Ovary (tissue), 9 donors: ENCODE data around the gene ISG15. TPM values are rescaled to one million over a fixed set of nuclear protein-coding genes. Genes with fewer than 3 reads are reported as not detected.

Experiments
- DNase-seq, 5 donors: peaks; one replicate each; pipeline ENCODE4 v3.0.0-alpha.2; 2019 to 2020
- H3K27ac ChIP-seq, 2 donors: fragments of 200-600 bp; one replicate each; pipeline versions ENCODE4 v1.5.1 to v1.8.0; 2019 to 2022
- H3K27me3 ChIP-seq: fragments of 200-600 bp; one replicate; pipeline ENCODE4 v1.8.0; 2022
- H3K36me3 ChIP-seq: fragments of 200-600 bp; sonication (generic); one replicate; pipeline ENCODE4 v1.5.1; 2019
- H3K4me1 ChIP-seq: one replicate; pipeline ENCODE4 v1.8.1; 2013; ENCODE audit warnings: mild to moderate bottlenecking, moderate library complexity; ENCODE audit not compliant: insufficient read depth
- H3K4me3 ChIP-seq: fragments of 200-600 bp; sonication (generic); one replicate; pipeline ENCODE4 v1.5.1; 2017
- H3K9me3 ChIP-seq, 2 donors: fragments of 200-600 bp in 1 of 2; sonication (generic) in 1 of 2; one replicate each; pipeline versions ENCODE4 v1.5.1 to v1.8.1; 2013 to 2019; ENCODE audit warnings: mild to moderate bottlenecking in 1 of 2, moderate library complexity in 1 of 2
- EP300 ChIP-seq: sonication (generic); formaldehyde crosslinking; IDR thresholded peaks from one replicate; pipeline ENCODE4 v1.6.1; 2017; ENCODE audit warnings: antibody characterized with exemption
- POLR2A ChIP-seq: fragments of 450-650 bp; IDR thresholded peaks from one replicate; pipeline ENCODE4 v1.6.1; 2017; ENCODE audit warnings: antibody characterized with exemption, mild to moderate bottlenecking, moderate library complexity
- WGBS, 3 donors: extraction: QIAGEN DNeasy Blood & Tissue Kit in 1 of 3; methylation state at CpG; one replicate each; pipeline versions ENCODE4 v1.1.5 to v1.1.7; 2013 to 2017; 5-methylcytosine and 5-hydroxymethylcytosine counted together
- intact Hi-C, 4 donors: fragments of 100-400 bp; cut with DNase I; formaldehyde crosslinking; loops; one replicate each; pipeline versions ENCODE4 v1.11.0 to v1.15.1; 2022 to 2023
- polyA plus RNA-seq, 2 donors: library from polyadenylated mRNA; stranded (reverse); fragments of 200-250 nt in 1 of 2; fragments of 350-450 nt in 1 of 2; fragmentation: Illumina TruSeq in 1 of 2; extraction: RNeasy Lipid Tissue Mini Kit (QIAGEN cat#74804) in 1 of 2; gene quantifications; one replicate each; pipeline ENCODE4 v1.2.3, GENCODE V29; 2013 to 2014
- total RNA-seq, 7 donors: library from RNA; depleted of rRNA in 2 of 7; stranded (reverse); fragments of >200 nt in 2 of 7; fragmentation: NEBNext Ultra II Directional in 3 of 7; extraction: Animal tissue kit (Norgen Biotek cat#: 25700) in 3 of 7; gene quantifications; one replicate each; pipeline versions ENCODE4 v1.1.0 to v1.2.4, GENCODE V29; 2016 to 2023
- TF ChIP-seq, protein P1 (sequence below), 3 donors: fragments of 450-650 bp in 2 of 3; fragments of 200-600 bp in 1 of 3; IDR thresholded peaks; one replicate each; pipeline versions ENCODE4 v1.5.1 to v1.8.0; 2016 to 2022; ENCODE audit warnings: antibody characterized with exemption in 3 of 3, mild to moderate bottlenecking in 1 of 3
- donor health status: DM: no; HTN: no; CAD: no; lungs with moderate emphysema.
- donor health status: DM: no; HTN: no; CAD: no.
- donor health status: Bipolar disorder and iron deficiency.
- donor health status: DM: yes; HTN: yes; CAD: no.
- donor health status: DM: no; HTN: no; CAD: no.
- donor health status: DM: yes; HTN: yes; CAD: no.

The ISG15 gene
- total and polyA plus RNA-seq, 9 donors: 7.8 to 83.5 (median 14.9) TPM; not detected in 1

DNA sequence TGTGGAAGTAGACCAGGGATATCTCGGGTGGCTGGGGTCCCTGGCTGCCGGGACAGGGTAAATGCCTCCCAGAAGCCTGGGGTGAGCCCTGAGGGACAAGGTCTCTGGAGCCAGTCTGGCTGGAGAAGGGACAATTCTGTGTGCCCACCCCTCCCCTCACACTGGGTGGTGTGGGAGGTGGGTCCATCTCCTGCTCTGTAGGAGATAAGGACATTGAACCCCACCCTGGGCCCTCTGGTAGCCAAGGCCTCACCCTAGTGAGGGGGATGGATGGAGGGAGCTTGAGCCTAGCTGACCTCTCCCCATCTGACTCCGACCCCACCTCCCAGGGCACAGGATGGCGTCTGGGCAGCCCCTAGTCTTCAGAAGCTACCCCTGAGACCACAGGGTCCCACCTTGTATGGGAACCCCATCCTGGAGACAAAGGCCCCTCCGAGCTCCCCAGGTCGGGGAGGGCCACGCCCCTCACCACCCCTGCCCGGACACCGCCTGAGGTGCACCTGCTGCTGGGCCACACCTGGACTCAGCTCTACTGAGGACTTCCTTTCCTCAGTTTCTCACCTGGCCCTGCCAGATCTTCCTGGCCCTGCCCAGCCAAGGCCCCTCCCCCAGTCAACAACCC, 11.0 kb downstream of the ISG15 start:
- no peak overlapping the region for H3K4me3 ChIP-seq
- intact Hi-C loops: loop anchor here in 1 of 4 donors (10.0 kb wide), 1 partner anchor 211 kb away; the partner anchor contains the start of genes B3GALT6 and SDF4
- H3K27me3 ChIP-seq: no peaks in the 10 kb centered on the region
- 83 to 90% (median 84%) methylated on average over 9 of the region's 9 CpGs for WGBS, 3 donors
- H3K27ac ChIP-seq: no peak overlapping the region
- H3K36me3 ChIP-seq: no peaks in the 10 kb centered on the region
- no peaks in the 10 kb centered on the region for H3K4me1 ChIP-seq
- TF ChIP-seq EP300: no peak
- TF ChIP-seq, protein P1, sequence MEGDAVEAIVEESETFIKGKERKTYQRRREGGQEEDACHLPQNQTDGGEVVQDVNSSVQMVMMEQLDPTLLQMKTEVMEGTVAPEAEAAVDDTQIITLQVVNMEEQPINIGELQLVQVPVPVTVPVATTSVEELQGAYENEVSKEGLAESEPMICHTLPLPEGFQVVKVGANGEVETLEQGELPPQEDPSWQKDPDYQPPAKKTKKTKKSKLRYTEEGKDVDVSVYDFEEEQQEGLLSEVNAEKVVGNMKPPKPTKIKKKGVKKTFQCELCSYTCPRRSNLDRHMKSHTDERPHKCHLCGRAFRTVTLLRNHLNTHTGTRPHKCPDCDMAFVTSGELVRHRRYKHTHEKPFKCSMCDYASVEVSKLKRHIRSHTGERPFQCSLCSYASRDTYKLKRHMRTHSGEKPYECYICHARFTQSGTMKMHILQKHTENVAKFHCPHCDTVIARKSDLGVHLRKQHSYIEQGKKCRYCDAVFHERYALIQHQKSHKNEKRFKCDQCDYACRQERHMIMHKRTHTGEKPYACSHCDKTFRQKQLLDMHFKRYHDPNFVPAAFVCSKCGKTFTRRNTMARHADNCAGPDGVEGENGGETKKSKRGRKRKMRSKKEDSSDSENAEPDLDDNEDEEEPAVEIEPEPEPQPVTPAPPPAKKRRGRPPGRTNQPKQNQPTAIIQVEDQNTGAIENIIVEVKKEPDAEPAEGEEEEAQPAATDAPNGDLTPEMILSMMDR (IDR thresholded peaks at IDR 0.05): no peak
- DNase-seq: no peak
- no peaks in the 10 kb centered on the region for H3K9me3 ChIP-seq

DNA sequence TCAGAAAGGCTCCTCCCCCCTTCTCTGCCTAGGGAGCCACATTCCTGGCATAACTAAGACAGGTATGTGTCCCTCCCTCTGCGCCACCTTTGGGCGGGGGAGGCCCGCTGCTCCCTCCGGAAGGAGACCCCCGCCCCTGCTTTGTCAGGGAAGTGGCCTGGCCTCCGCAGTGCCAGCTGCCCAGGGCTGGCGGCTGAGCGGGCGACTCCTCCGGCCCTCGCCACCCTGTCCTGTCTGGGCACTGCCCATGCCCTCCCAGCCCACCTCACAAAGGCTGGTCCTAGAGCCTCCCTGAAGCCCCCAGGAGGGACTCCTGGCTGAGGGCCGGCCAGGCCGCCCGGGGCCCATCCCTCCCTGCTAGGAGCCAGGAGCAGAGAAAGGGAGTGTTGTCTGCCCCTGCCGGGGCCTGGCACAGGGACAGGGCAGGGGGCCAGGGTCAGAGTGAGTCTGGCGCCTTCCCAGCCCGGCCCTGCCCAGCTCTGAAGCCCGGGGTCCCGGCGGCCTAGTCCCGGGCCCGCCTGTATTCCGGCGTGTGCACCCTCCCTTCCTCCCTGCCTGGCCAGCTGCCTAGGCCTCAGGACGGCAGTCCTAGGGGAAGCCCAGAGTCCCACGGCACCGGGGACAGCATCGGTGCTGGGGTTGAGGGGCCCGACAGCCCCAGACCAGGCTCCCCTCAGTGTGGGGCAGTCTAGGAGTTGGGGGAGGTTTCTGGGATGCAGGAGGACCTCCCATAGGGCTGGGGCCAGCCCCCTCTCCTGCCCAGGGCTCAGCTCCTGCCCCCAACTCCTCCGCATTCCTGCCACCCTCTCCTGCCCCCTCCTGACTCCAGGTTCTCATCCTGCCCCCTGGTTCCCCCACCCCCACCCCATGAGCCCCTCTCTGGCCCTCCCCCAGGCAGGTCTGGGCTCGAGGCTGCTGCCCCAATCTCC, 11.7 kb downstream of the ISG15 start:
- no peak for DNase-seq
- WGBS, 3 donors: 62 to 75% (median 66%) methylated on average over 29 to 31 of the region's 31 CpGs
- Histone ChIP-seq H3K27me3 (no peaks in the 10 kb centered on the region), H3K4me3 (no peak overlapping the region), H3K27ac (no peak overlapping the region), H3K9me3 (no peaks in the 10 kb centered on the region), H3K36me3 (no peaks in the 10 kb centered on the region), H3K4me1 (no peaks in the 10 kb centered on the region)
- intact Hi-C loops: loop anchor here in 1 of 4 donors (10.0 kb wide), 1 partner anchor 210 kb away; the partner anchor contains the start of genes B3GALT6 and SDF4
- TF ChIP-seq, protein P1 (IDR thresholded peaks at IDR 0.05): no peak
- TF ChIP-seq POLR2A: no peak
- TF ChIP-seq EP300: no peak

DNA sequence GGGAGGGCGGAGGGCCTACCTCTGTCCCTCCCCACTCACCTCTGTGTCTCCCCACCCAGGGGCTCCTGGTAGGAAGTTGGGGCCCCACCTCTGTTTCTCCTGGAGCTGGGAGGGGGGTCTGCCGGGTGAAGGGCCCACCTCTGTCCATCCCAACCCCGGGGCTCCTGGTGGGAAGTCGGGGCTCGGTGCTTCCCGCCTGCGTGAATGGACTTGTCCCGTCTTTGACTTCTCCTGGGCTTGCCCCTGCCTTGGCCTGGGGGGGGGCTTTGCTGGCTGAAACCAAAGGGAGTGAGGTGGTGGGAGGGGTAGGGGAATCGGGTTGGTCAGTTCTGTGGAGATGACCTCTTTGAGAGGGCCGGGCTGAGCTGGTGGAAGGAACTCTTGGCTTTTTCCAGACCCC, 12.4 kb downstream of the ISG15 start:
- WGBS, 3 donors: 80 to 84% (median 83%) methylated on average over 10 of the region's 10 CpGs
- H3K4me3 ChIP-seq: no peak overlapping the region
- intact Hi-C loops: loop anchor here in 1 of 4 donors (10.0 kb wide), 1 partner anchor 209 kb away; the partner anchor contains the start of genes B3GALT6 and SDF4
- no peaks in the 10 kb centered on the region for H3K9me3 ChIP-seq
- H3K36me3 ChIP-seq: no peaks in the 10 kb centered on the region
- no peak overlapping the region for H3K27ac ChIP-seq
- no peak for DNase-seq
- TF ChIP-seq, protein P1 (IDR thresholded peaks at IDR 0.05): no peak
- TF ChIP-seq EP300: no peak
- TF ChIP-seq POLR2A: no peak
- H3K27me3 ChIP-seq: no peaks in the 10 kb centered on the region
- no peaks in the 10 kb centered on the region for H3K4me1 ChIP-seq

DNA sequence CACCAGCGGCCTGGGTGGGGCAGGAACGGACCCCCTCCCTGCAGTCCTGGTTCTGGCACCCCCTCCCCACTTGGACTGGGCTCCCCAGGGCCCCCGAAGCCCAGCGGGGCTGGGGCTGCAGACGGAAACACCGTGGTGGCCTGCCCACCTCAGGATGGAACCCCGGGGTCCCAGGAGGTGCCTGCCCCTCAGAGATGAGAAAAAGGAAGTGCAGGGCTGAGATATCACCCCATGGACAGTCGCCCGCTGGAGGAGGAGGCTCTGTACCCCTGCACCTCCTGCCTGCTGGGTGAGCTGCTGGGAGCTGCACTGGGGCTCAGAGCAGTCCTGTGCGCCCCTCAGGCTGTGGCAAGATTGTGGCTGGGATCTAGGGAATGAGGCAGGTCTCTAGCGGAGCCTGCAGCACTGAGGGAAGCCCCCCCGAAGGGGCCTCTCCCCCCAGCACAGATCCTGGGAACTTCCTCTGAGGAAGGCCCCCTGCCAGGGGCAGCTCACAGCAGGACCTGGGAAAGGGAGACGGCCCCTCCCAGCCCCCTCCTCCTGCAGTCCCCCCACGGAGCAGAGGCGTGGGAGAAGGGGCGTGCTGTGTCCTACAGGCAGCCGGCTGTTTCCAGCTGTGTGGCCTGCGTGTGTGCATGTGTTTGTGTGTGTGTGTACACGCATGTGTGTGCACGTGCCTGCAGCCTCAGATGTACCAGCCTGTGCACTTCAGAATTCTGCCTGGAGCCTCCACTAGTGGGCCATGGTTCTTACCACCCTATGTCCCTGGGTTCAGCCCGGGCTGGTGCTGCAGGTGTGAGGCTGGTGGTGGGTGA, 13.5 kb downstream of the ISG15 start:
- no peak overlapping the region for H3K4me3 ChIP-seq
- no peak overlapping the region for H3K27ac ChIP-seq
- no peak for DNase-seq
- H3K27me3 ChIP-seq: no peaks in the 10 kb centered on the region
- H3K36me3 ChIP-seq: no peaks in the 10 kb centered on the region
- intact Hi-C loops: loop anchor here in 1 of 4 donors (10.0 kb wide), 1 partner anchor 208 kb away; the partner anchor contains the start of genes B3GALT6 and SDF4
- no peaks in the 10 kb centered on the region for H3K4me1 ChIP-seq
- 37 to 53% (median 42%) methylated on average over 20 to 21 of the region's 21 CpGs for WGBS, 3 donors
- TF ChIP-seq POLR2A: no peak
- TF ChIP-seq, protein P1 (IDR thresholded peaks at IDR 0.05): no peak
- TF ChIP-seq EP300: no peak
- H3K9me3 ChIP-seq: no peaks in the 10 kb centered on the region
